Caco-2 (cell line): Measurements from ENCODE around the gene DIO1. TPM values are rescaled to one million over a fixed set of nuclear protein-coding genes. Genes with fewer than 3 reads are reported as not detected.

Experiments
- total RNA-seq: library from RNA; stranded (reverse); gene quantifications from 2 replicates; pipeline ENCODE4 v1.2.3, GENCODE V29; 2022

Gene DIO1
- total RNA-seq, 1 experiment from 2014 or later, result 7.1 TPM

Other genes starting within 250 kb of the DIO1 start
- not detected in 2 replicates for gene GLIS1, start 155.0 kb upstream of the DIO1 start, total RNA-seq
- gene NDC1, start 55.9 kb upstream of the DIO1 start, total RNA-seq, result 28.8 and 29.6 TPM in 2 replicates
- 16.6 and 17.2 TPM in 2 replicates for gene YIPF1, start 4.4 kb upstream of the DIO1 start, total RNA-seq
- gene IFT25, start 51.5 kb downstream of the DIO1 start, total RNA-seq, result 31.7 and 35.1 TPM in 2 replicates
- 38.1 and 38.9 TPM in 2 replicates for gene LRRC42, start 52.2 kb downstream of the DIO1 start, total RNA-seq
- gene LDLRAD1, start 124.0 kb downstream of the DIO1 start, total RNA-seq, result not detected in 2 replicates
- 116 TPM in 2 replicates for gene TMEM59, start 159.0 kb downstream of the DIO1 start, total RNA-seq
- gene TCEANC2, start 159.4 kb downstream of the DIO1 start, total RNA-seq, result 1.9 and 3.2 TPM in 2 replicates